GM23338 (cell line): ENCODE data around the gene ABHD15. TPM values are rescaled to one million over a fixed set of nuclear protein-coding genes. Genes with fewer than 3 reads are reported as not detected.

Experiments
- ATAC-seq: fragments of 200-7000 bp; cut with Tn5 transposase; 3 replicates; pipeline ENCODE4 v1.9.1; 2020
- DNase-seq: peaks from one replicate; pipeline ENCODE4 v3.0.0-alpha.2; 2015; ENCODE audit warnings: low spot score
- H2AFZ ChIP-seq: fragments of 200-600 bp; sonication (generic); 2 replicates; pipeline ENCODE4 v1.8.0; 2016; ENCODE audit warnings: antibody characterized with exemption, mild to moderate bottlenecking, moderate library complexity
- H3F3A ChIP-seq: fragments of 200-600 bp; sonication (generic); replicated peaks from 2 replicates; pipeline ENCODE4 v1.8.0; 2017; ENCODE audit warnings: antibody characterized with exemption, mixed run types, low read depth
- H3K27ac ChIP-seq: fragments of 200-600 bp; sonication (generic); 2 replicates; pipeline ENCODE4 v1.6.1; 2016; ENCODE audit warnings: low read depth
- H3K27me3 ChIP-seq: fragments of 200-600 bp; sonication (generic); 2 replicates; pipeline ENCODE4 v1.8.0; 2016; ENCODE audit warnings: mild to moderate bottlenecking, mixed run types, moderate library complexity; ENCODE audit not compliant: insufficient read depth
- H3K36me3 ChIP-seq: fragments of 200-600 bp; sonication (generic); 2 replicates; pipeline ENCODE4 v1.8.0; 2016; ENCODE audit warnings: mild to moderate bottlenecking; ENCODE audit not compliant: insufficient read depth
- H3K4me1 ChIP-seq: fragments of 200-600 bp; sonication (generic); 2 replicates; pipeline ENCODE4 v1.8.0; 2016; ENCODE audit warnings: mild to moderate bottlenecking, moderate library complexity; ENCODE audit not compliant: insufficient read depth
- H3K4me2 ChIP-seq: fragments of 200-600 bp; sonication (generic); 2 replicates; pipeline ENCODE4 v1.7.1; 2017; ENCODE audit warnings: mixed run types
- H3K4me3 ChIP-seq: fragments of 200-600 bp; sonication (generic); 2 replicates; pipeline ENCODE4 v1.6.1; 2016; ENCODE audit warnings: mixed run types
- H3K79me2 ChIP-seq: fragments of 200-600 bp; sonication (generic); replicated peaks from 2 replicates; pipeline ENCODE4 v1.8.0; 2017; ENCODE audit warnings: mild to moderate bottlenecking; ENCODE audit not compliant: insufficient read depth
- H3K9me2 ChIP-seq: fragments of 200-600 bp; sonication (generic); 2 replicates; pipeline ENCODE4 v1.8.0; 2017; ENCODE audit not compliant: insufficient read depth
- H4K20me1 ChIP-seq: fragments of 200-600 bp; sonication (generic); replicated peaks from 2 replicates; pipeline ENCODE4 v1.8.0; 2017; ENCODE audit warnings: mild to moderate bottlenecking; ENCODE audit not compliant: insufficient read depth
- H3K27ac Mint-ChIP-seq: 2 replicates; pipeline ENCODE4 v1.8.0; 2020; ENCODE audit warnings: inconsistent platforms, mild to moderate bottlenecking, moderate library complexity, mixed read lengths
- H3K27me3 Mint-ChIP-seq: 3 replicates; pipeline ENCODE4 v1.8.0; 2022; ENCODE audit warnings: low read depth, mild to moderate bottlenecking, moderate library complexity, mixed read lengths, inconsistent platforms; ENCODE audit not compliant: insufficient read depth, poor library complexity
- H3K36me3 Mint-ChIP-seq: 3 replicates; pipeline ENCODE4 v1.8.0; 2021; ENCODE audit warnings: low read depth, mild to moderate bottlenecking, inconsistent platforms, moderate library complexity, mixed read lengths
- H3K4me1 Mint-ChIP-seq: 3 replicates; pipeline ENCODE4 v1.8.0; 2020; ENCODE audit warnings: mild to moderate bottlenecking, inconsistent platforms, mixed read lengths
- H3K4me3 Mint-ChIP-seq: 3 replicates; pipeline ENCODE4 v1.8.0; 2021; ENCODE audit warnings: moderate library complexity, mild to moderate bottlenecking, inconsistent platforms, mixed read lengths
- H3K9me3 Mint-ChIP-seq: 3 replicates; pipeline ENCODE4 v1.8.0; 2020; ENCODE audit warnings: moderate library complexity, mild to moderate bottlenecking, inconsistent platforms, mixed read lengths
- ETS1 ChIP-seq: IDR thresholded peaks from 2 replicates; pipeline ENCODE4 v1.6.1; 2016; ENCODE audit warnings: antibody characterized with exemption
- POLR2AphosphoS5 ChIP-seq: IDR thresholded peaks from 2 replicates; pipeline ENCODE4 v1.6.1; 2016; ENCODE audit warnings: antibody characterized with exemption, low read depth
- ZNF331 ChIP-seq: fragments of 250-450 bp; sonication (Bioruptor Pico); IDR thresholded peaks from 2 replicates; pipeline ENCODE4 v1.5.0; 2020; ENCODE audit warnings: low read depth, mild to moderate bottlenecking, moderate library complexity
- ZNF462 ChIP-seq: fragments of 250-450 bp; sonication (Bioruptor Pico); IDR thresholded peaks from 2 replicates; pipeline ENCODE4 v1.5.0; 2020; ENCODE audit warnings: mild to moderate bottlenecking, moderate library complexity
- polyA plus RNA-seq: library from polyadenylated mRNA; unstranded; fragments of >200 nt; fragmentation: Nextera tagmentation; extraction: Ambion mirVana; gene quantifications from 2 replicates; pipeline ENCODE4 v1.2.1, GENCODE V29; 2016
- total RNA-seq: library from RNA; depleted of rRNA; stranded (reverse); fragments of >200 nt; shearing (Covaris generic); gene quantifications from 2 replicates; pipeline ENCODE4 v1.2.3, GENCODE V29; 2014

The ABHD15 gene
- total and polyA plus RNA-seq, 2 experiments from 2014 or later: 0.27 to 2.5 TPM

DNA sequence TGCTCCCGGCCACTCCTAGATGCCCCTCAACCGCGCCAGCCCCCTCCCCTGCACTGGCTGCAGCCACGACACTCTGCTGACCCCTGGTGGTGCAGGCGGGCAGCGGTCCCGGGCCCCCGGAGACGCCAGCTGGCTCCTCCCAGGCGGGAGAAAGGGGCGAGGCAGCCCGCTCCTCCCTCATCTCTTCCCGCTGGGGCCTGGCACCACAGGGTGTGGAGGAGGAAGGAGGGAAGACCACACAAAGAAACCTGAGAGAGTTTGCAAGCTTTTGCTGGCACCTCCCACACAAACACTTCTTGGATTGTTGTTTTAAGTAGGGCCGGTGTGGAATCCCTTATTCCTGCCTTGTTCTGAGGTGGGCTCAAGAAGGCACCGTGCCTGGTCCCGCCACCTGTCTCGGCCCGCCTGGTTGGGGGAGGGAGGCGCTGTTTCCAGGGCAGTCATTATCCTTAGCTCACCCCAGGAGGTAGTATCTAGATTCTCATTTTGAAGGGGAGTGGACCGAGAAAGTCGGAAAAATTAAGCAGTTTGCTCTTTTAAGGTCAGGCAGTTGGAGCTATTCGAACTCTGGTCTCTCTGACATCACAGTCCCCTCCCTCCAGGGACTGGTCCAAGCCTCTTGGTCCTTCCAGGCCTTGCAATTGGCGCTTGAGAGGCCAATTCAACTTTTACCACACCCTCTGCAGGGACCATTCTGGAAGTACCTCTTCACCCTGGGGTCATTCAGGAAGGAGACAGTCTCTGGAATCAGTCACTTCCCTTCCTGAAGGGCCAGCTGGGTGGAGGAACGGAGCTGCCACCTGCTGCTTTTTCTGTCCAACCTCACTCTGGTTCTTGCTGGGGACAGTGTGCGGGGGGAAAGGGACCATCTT is 25.1 kb upstream of the ABHD15 start (continued):
- TF ChIP-seq ZNF462 (CRISPR knock-in tag): no peak

DNA sequence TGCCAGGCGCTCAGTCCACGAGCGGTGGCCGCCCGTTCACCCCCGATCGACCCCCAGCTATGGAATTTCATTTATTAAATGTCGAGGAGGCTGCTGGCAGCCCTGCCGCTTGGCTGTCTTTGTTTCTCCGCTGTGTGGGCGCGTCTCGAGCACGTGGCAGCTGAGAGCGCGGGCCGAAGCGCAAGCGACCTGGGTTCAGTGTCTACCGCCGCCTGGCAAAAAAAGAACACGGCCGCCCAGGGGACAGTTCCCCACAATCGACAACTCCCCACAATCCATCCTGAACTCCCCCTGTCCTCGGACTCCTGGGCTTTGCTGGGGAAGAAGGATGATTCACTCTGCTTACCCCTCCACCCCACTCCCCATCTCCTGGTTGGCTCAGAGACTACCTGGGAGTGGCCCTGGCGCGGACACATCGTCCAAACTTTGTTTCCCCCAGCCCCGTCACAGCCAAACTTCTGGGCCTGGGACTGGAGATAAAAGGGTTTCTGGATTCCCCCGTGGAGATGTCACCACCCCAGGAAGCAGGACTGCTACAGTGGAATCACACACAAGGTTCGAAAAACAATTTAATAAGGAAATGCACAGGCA is 24.4 kb upstream of the ABHD15 start:
- peaks cover 12% of the 10 kb centered on the region for H3K27me3 ChIP-seq
- peaks cover 14% of the 10 kb centered on the region for H4K20me1 ChIP-seq
- H3F3A ChIP-seq: peaks cover 23% of the 10 kb centered on the region
- peaks cover 30% of the 10 kb centered on the region for H3K79me2 ChIP-seq
- peaks cover 43% of the 10 kb centered on the region for H3K4me1 Mint-ChIP-seq
- H3K4me3 ChIP-seq: peak overlapping the region; percentile 81
- no peak overlapping the region; the same call in 1 of the 2 replicates for H3K27ac ChIP-seq
- H3K4me2 ChIP-seq: peak overlapping the region; percentile 79
- H3K27me3 Mint-ChIP-seq: peaks cover 31% of the 10 kb centered on the region
- DNase-seq (peak; percentile 86), ATAC-seq (peak; percentile 35)
- peak overlapping the region; percentile 80 for H3K27ac Mint-ChIP-seq
- no peaks in the 10 kb centered on the region; the same call in 2 of the 3 replicates for H3K36me3 Mint-ChIP-seq
- H2AFZ ChIP-seq: peak overlapping the region; percentile 99
- H3K9me2 ChIP-seq: no peaks in the 10 kb centered on the region
- H3K9me3 Mint-ChIP-seq: no peaks in the 10 kb centered on the region
- H3K4me1 ChIP-seq: peaks cover 33% of the 10 kb centered on the region
- peak overlapping the region; percentile 89 for H3K4me3 Mint-ChIP-seq
- no peaks in the 10 kb centered on the region for H3K36me3 ChIP-seq
- TF ChIP-seq ZNF462 (CRISPR knock-in tag) (no peak), ZNF331 (CRISPR knock-in tag) (no peak), POLR2AphosphoS5 (no peak), ETS1 (no peak)
